Right ventricle myocardium superior (tissue), 1 donor: ENCODE data around the gene PIKFYVE. TPM values are rescaled to one million over a fixed set of nuclear protein-coding genes. Genes with fewer than 3 reads are reported as not detected.
"Not testable (repeated sequence)": the region's sequence is repeated elsewhere in the genome, so short reads cannot be mapped to it uniquely, and the experiment has no call there.

Experiments
- ATAC-seq: fragments of 200-7000 bp; cut with Tn5 transposase; one replicate; pipeline ENCODE4 v1.9.1; 2020; ENCODE audit warnings: mild to moderate bottlenecking; ENCODE audit not compliant: poor library complexity
- DNase-seq: peaks from one replicate; pipeline ENCODE4 v3.0.0-alpha.2; 2020
- intact Hi-C: fragments of 100-400 bp; cut with DNase I; formaldehyde crosslinking; loops from one replicate; pipeline ENCODE4 v1.11.2; 2022
- total RNA-seq: library from RNA; stranded (reverse); fragmentation: NEBNext Ultra II Directional; extraction: Animal tissue kit (Norgen Biotek cat#: 25700); gene quantifications from one replicate; pipeline ENCODE4 v1.2.1, GENCODE V29; 2021
- donor health status: DM: no; HTN: yes; CAD: no; lungs with severe emphysema.

PIKFYVE gene
- total RNA-seq, 1 donor from 2014 or later = 13.2 TPM

GRCh38 chr2:208350610-208351009, 84.6 kb downstream of the PIKFYVE start:
- DNase-seq = no peak
- intact Hi-C loops = no loop called here
- no peak for ATAC-seq

- no peak for ATAC-seq
These were observed 86.9 kb downstream of the PIKFYVE start for GRCh38 chr2:208352644-208353567.

GRCh38 chr2:208354964-208355381, 88.9 kb downstream of the PIKFYVE start:
- DNase-seq (no peak), ATAC-seq (no peak)
- intact Hi-C loops = no loop called here

More at GRCh38 chr2:208352644-208353567, 86.9 kb downstream of the PIKFYVE start:
- DNase-seq = no peak
- intact Hi-C loops = no loop called here

GRCh38 chr2:208356420-208356819, 90.4 kb downstream of the PIKFYVE start:
- ATAC-seq, DNase-seq, intact Hi-C loops: not testable (repeated sequence)

GRCh38 chr2:208356846-208357574, 91.0 kb downstream of the PIKFYVE start:
- intact Hi-C loops = no loop called here
- ATAC-seq (no peak), DNase-seq (no peak)

GRCh38 chr2:208358758-208359631, 92.9 kb downstream of the PIKFYVE start:
- intact Hi-C loops = no loop called here
- no peak for DNase-seq
- ATAC-seq = no peak

- ATAC-seq = peak; percentile 53
- intact Hi-C loops = no loop called here
- peak; percentile 45 for DNase-seq
These were observed 93.6 kb downstream of the PIKFYVE start for GRCh38 chr2:208359632-208359986.

- ATAC-seq (peak; percentile 45), DNase-seq (no peak)
- intact Hi-C loops = no loop called here
These were observed 94.4 kb downstream of the PIKFYVE start for GRCh38 chr2:208360259-208361076.

GRCh38 chr2:208361077-208361441, 95.0 kb downstream of the PIKFYVE start:
- intact Hi-C loops = no loop called here
- ATAC-seq = no peak
- DNase-seq = no peak

GRCh38 chr2:208363485-208363884, 97.4 kb downstream of the PIKFYVE start:
- DNase-seq (no peak), ATAC-seq (no peak)
- intact Hi-C loops = no loop called here

- ATAC-seq (no peak), DNase-seq (no peak)
- intact Hi-C loops = no loop called here
These were observed 100.4 kb downstream of the PIKFYVE start for GRCh38 chr2:208366215-208367127.

GRCh38 chr2:208369091-208369490, 103.0 kb downstream of the PIKFYVE start:
- intact Hi-C loops = no loop called here
- no peak for ATAC-seq
- no peak for DNase-seq

GRCh38 chr2:208370881-208371633, 105.0 kb downstream of the PIKFYVE start:
- intact Hi-C loops = no loop called here
- peak; percentile 22 for ATAC-seq
- DNase-seq = no peak

- intact Hi-C loops = no loop called here
- DNase-seq = no peak
- no peak for ATAC-seq
These were observed 105.5 kb downstream of the PIKFYVE start for GRCh38 chr2:208371634-208371935.

GRCh38 chr2:208373460-208374089, 107.5 kb downstream of the PIKFYVE start:
- intact Hi-C loops = no loop called here
- no peak for DNase-seq
- ATAC-seq = peak; percentile 58

GRCh38 chr2:208375491-208376068, 109.5 kb downstream of the PIKFYVE start:
- DNase-seq (no peak), ATAC-seq (no peak)
- intact Hi-C loops = no loop called here
